Thoracic aorta (tissue), 2 donors: Measurements from ENCODE around the gene RGSL1. TPM values are rescaled to one million over a fixed set of nuclear protein-coding genes. Genes with fewer than 3 reads are reported as not detected.

Experiments
- ATAC-seq: fragments of 150-250 bp; one replicate; pipeline ENCODE4 v1.8.0; 2017; ENCODE audit warnings: low read depth; ENCODE audit not compliant: insufficient number of reproducible peaks, low FRiP score
- DNase-seq: peaks from one replicate; pipeline ENCODE4 v3.0.0-alpha.2; 2020; ENCODE audit warnings: low spot score
- H3K27ac ChIP-seq, 2 donors: fragments of 200-600 bp; sonication (generic); 1 replicate in 1 of 2; 2 replicates in 1 of 2; pipeline ENCODE4 v1.5.1; 2016; ENCODE audit warnings: mild to moderate bottlenecking in 2 of 2, moderate library complexity in 2 of 2
- H3K27me3 ChIP-seq: fragments of 200-600 bp; sonication (generic); replicated peaks from 2 replicates; pipeline ENCODE4 v1.6.0; 2016; ENCODE audit warnings: mild to moderate bottlenecking; ENCODE audit not compliant: insufficient read depth
- H3K36me3 ChIP-seq: fragments of 200-600 bp; sonication (generic); one replicate; pipeline ENCODE4 v1.5.1; 2016
- H3K4me1 ChIP-seq, 2 donors: fragments of 200-600 bp; sonication (generic); 1 replicate in 1 of 2; 2 replicates in 1 of 2; pipeline versions ENCODE4 v1.5.1 to v1.6.0; 2016; ENCODE audit warnings: low read depth in 2 of 2, mild to moderate bottlenecking in 1 of 2; ENCODE audit not compliant: control insufficient read depth in 1 of 2
- H3K4me3 ChIP-seq: fragments of 200-600 bp; sonication (generic); 2 replicates; pipeline ENCODE4 v1.5.1; 2016; ENCODE audit warnings: mild to moderate bottlenecking
- H3K9me3 ChIP-seq: fragments of 200-600 bp; sonication (generic); 2 replicates; pipeline ENCODE4 v1.5.1; 2016
- CTCF ChIP-seq: fragments of 200-600 bp; sonication (generic); IDR thresholded peaks from one replicate; pipeline ENCODE4 v1.5.1; 2019; ENCODE audit warnings: antibody characterized with exemption
- total RNA-seq, 2 donors: library from RNA; depleted of rRNA; stranded (reverse); fragments of >200 nt; gene quantifications; one replicate each; pipeline versions ENCODE4 v1.1.0 to v1.2.3, GENCODE V29; 2016

RGSL1 gene
- total RNA-seq, 2 donors from 2014 or later, result not detected

DNA sequence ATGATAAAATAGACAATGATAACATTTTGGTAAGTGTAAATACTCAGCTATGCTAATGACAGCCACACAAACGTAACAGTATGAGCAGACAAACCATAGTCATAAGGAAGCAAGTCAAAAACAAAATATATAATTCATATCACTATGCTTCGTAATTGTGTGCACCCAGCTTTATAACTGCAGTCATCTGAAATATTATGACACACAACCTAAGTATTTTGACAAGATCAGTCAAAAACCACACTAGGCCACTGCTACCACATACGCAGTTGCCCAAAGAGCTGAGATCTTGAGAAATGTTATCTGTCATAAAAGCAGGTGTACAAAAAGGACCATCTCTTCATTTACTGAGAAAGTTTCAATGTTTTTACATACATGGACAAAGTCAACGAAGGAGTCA is 113.1 kb downstream of the RGSL1 start:
- ATAC-seq (no peak), DNase-seq (no peak)
- Histone ChIP-seq H3K36me3 (no peaks in the 10 kb centered on the region), H3K4me3 (no peak overlapping the region), H3K27me3 (no peaks in the 10 kb centered on the region), H3K9me3 (no peaks in the 10 kb centered on the region), H3K27ac (no peak overlapping the region), H3K4me1 (no peaks in the 10 kb centered on the region)
- no peak for TF ChIP-seq CTCF

DNA sequence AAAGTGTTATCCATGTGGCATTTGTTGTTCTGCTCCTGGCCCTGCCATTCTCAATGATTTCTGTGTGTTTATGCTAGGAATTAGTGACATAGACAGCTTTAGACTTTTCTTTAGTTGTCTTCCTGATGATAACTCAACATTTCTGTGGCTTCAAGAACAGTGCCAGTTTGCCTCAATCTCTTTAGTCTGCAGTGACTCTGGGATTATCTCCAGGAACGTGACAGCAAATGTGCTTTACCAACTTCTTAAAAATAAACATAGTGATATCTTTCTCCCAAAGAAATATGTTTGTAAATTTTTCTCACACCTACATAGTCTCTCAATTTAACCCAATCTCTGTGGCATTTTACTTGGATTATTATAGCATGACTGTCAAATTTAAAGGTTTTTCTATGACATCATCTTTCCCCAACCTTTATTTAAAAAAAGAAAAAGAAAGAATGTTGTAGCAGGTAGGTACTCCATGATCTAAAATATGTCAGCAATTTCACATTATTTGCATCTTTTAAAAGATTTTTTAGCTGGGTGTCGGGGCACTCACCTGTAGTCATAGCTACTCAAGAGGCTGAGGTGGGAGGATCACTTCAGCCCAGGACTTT is 114.6 kb downstream of the RGSL1 start:
- no peak overlapping the region for H3K27ac ChIP-seq
- no peaks in the 10 kb centered on the region for H3K9me3 ChIP-seq
- H3K27me3 ChIP-seq, result no peaks in the 10 kb centered on the region
- DNase-seq, result no peak
- no peaks in the 10 kb centered on the region for H3K4me1 ChIP-seq
- no peak for ATAC-seq
- no peak overlapping the region for H3K4me3 ChIP-seq
- no peak for TF ChIP-seq CTCF
- H3K36me3 ChIP-seq, result no peaks in the 10 kb centered on the region

DNA sequence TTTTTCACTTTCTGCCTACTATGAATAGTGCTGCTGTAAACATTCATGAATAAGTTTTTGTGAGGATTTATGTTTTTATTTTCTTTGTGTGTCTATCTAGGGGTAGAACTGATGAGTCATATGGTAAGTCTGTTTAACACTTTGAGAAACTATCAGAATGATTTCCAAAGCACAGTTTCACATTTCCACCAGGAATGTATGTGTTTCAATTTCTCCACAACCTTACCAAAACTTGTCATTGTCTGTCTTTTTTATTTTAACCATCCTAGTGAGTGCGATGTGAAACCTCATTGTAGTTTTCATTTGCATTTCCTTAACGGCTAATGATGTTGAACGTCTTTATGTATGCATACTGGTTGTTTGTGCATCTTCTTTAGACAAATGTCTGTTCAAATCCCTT is 115.6 kb downstream of the RGSL1 start:
- Histone ChIP-seq H3K27ac (no peak overlapping the region), H3K9me3 (no peaks in the 10 kb centered on the region), H3K4me3 (no peak overlapping the region), H3K4me1 (no peaks in the 10 kb centered on the region), H3K36me3 (no peaks in the 10 kb centered on the region), H3K27me3 (no peaks in the 10 kb centered on the region)
- ATAC-seq, result no peak
- no peak for TF ChIP-seq CTCF
- DNase-seq, result no peak

- no peaks in the 10 kb centered on the region for H3K27me3 ChIP-seq
- H3K36me3 ChIP-seq, result no peaks in the 10 kb centered on the region
- no peak overlapping the region for H3K4me3 ChIP-seq
- H3K4me1 ChIP-seq, result no peaks in the 10 kb centered on the region
- H3K9me3 ChIP-seq, result no peaks in the 10 kb centered on the region
- DNase-seq, result no peak
- no peak for ATAC-seq
- no peak overlapping the region for H3K27ac ChIP-seq
- no peak for TF ChIP-seq CTCF
These were observed 117.7 kb downstream of the RGSL1 start for GRCh38 chr1:182567629-182568028.

DNA sequence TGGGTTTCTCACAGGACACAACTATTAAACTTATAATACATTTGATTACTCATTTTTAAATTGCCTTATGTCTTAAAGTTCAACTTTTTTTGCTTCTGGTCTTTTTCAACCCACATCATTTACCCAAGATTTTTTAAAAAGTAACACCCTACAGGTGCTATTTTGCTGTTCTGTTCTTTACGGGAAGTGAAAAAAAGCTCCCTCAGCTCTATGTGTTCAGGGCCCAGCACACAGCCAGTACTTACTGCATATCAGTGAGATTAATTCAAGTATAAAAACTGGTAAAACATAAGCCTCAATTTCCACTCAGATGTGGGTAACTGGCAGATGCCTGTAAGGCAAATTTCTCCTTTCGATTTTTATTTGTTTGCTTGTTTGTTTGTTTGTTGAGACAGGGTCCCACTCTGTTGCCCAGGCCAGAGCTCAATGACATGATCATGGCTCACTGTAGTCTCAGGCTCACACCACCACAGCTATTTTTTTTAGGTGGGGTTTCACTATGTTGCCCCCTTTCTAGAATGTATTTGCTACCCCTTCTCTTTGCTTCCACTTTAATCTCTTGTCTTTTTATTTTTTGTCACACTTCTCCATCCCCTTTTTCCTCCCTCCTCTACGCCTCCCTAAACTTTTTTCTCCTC is 118.8 kb downstream of the RGSL1 start:
- DNase-seq, result no peak
- Histone ChIP-seq H3K27ac (no peak overlapping the region), H3K9me3 (no peaks in the 10 kb centered on the region), H3K4me1 (no peaks in the 10 kb centered on the region), H3K4me3 (no peak overlapping the region), H3K27me3 (no peaks in the 10 kb centered on the region), H3K36me3 (no peaks in the 10 kb centered on the region)
- ATAC-seq, result no peak
- no peak for TF ChIP-seq CTCF
